Naive thymus-derived CD4-positive, alpha-beta T cell (primary cell): ENCODE results near the gene CAP1. TPM values are rescaled to one million over a fixed set of nuclear protein-coding genes. Genes with fewer than 3 reads are reported as not detected.
"Not testable (repeated sequence)": the region's sequence is repeated elsewhere in the genome, so short reads cannot be mapped to it uniquely, and the experiment has no call there.

ENCODE experiments used
- ATAC-seq: fragments of 150-1000 bp; cut with Tn5 transposase; 2 replicates; pipeline ENCODE4 v1.10.0; 2021; ENCODE audit warnings: mild to moderate bottlenecking, moderate library complexity
- CTCF ChIA-PET: fragments of 350-600 bp; sonication (Branson Sonifier 250); formaldehyde crosslinking; loops from one replicate; lab custom pipeline; 2021; ENCODE audit warnings: antibody characterized with exemption; lab: Charles Lee
- POLR2A ChIA-PET: fragments of 350-600 bp; sonication (Branson Sonifier 250); formaldehyde crosslinking; loops from one replicate; lab custom pipeline; 2021; ENCODE audit warnings: antibody characterized with exemption, inconsistent platforms; lab: Charles Lee
- DNase-seq, 9 donors: peaks; one replicate each; pipeline versions ENCODE4 v3.0.0 to v3.0.0-alpha.2; 2020 to 2022; ENCODE audit warnings: mixed read lengths in 1 of 9
- H3K27ac ChIP-seq: one replicate; pipeline ENCODE4 v1.7.0; 2013; ENCODE audit warnings: mild to moderate bottlenecking, low read depth, low read length, moderate library complexity
- H3K27me3 ChIP-seq, 2 donors: one replicate each; pipeline ENCODE4 v1.7.0; 2013; ENCODE audit warnings: low read length in 2 of 2, mild to moderate bottlenecking in 2 of 2, moderate library complexity in 2 of 2; ENCODE audit not compliant: control insufficient read depth in 2 of 2, insufficient read depth in 2 of 2
- H3K36me3 ChIP-seq, 3 experiments: 1 replicate in 2 of 3; 2 replicates in 1 of 3; pipeline ENCODE4 v1.7.0; 2013; ENCODE audit warnings: low read length in 3 of 3, mild to moderate bottlenecking in 3 of 3, moderate library complexity in 1 of 3; ENCODE audit not compliant: insufficient read depth in 3 of 3, control insufficient read depth in 2 of 3
- H3K4me1 ChIP-seq, 2 donors: one replicate each; pipeline ENCODE4 v1.7.0; 2013; ENCODE audit warnings: low read length in 2 of 2, mild to moderate bottlenecking in 2 of 2, moderate library complexity in 1 of 2; ENCODE audit not compliant: control insufficient read depth in 2 of 2, insufficient read depth in 2 of 2
- H3K4me3 ChIP-seq: 2 replicates; pipeline ENCODE4 v1.7.0; 2013; ENCODE audit warnings: mild to moderate bottlenecking, low read length
- H3K9me3 ChIP-seq, 3 experiments: 1 replicate in 2 of 3; 2 replicates in 1 of 3; pipeline ENCODE4 v1.7.0; 2013; ENCODE audit warnings: low read length in 3 of 3; ENCODE audit not compliant: control insufficient read depth in 2 of 3
- H3K27ac Mint-ChIP-seq, 9 donors: one replicate each; pipeline ENCODE4 v1.8.0; 2020 to 2022; ENCODE audit warnings: mixed read lengths in 9 of 9, mild to moderate bottlenecking in 8 of 9, moderate library complexity in 5 of 9, inconsistent platforms in 2 of 9
- H3K27me3 Mint-ChIP-seq, 5 donors: one replicate each; pipeline ENCODE4 v1.8.0; 2021 to 2022; ENCODE audit warnings: mixed read lengths in 5 of 5, mild to moderate bottlenecking in 1 of 5
- H3K36me3 Mint-ChIP-seq, 5 donors: one replicate each; pipeline ENCODE4 v1.8.0; 2020 to 2022; ENCODE audit warnings: mixed read lengths in 5 of 5, mild to moderate bottlenecking in 3 of 5, inconsistent platforms in 1 of 5
- H3K4me1 Mint-ChIP-seq, 7 donors: one replicate each; pipeline ENCODE4 v1.8.0; 2020 to 2022; ENCODE audit warnings: mixed read lengths in 7 of 7, mild to moderate bottlenecking in 3 of 7, inconsistent platforms in 1 of 7
- H3K4me3 Mint-ChIP-seq, 10 donors: one replicate each; pipeline ENCODE4 v1.8.0; 2020 to 2022; ENCODE audit warnings: mild to moderate bottlenecking in 10 of 10, mixed read lengths in 10 of 10, moderate library complexity in 6 of 10, inconsistent platforms in 2 of 10
- H3K9me3 Mint-ChIP-seq, 11 donors: one replicate each; pipeline ENCODE4 v1.8.0; 2020 to 2022; ENCODE audit warnings: mixed read lengths in 11 of 11, mild to moderate bottlenecking in 4 of 11, inconsistent platforms in 1 of 11, moderate library complexity in 1 of 11
- intact Hi-C, 2 donors: fragments of 100-400 bp; cut with micrococcal nuclease; formaldehyde crosslinking; loops; one replicate each; pipeline ENCODE4 v1.15.1; 2023
- polyA plus RNA-seq, 2 donors: library from polyadenylated mRNA; unstranded; fragments of 300-500 nt; fragmentation: Illumina TruSeq; gene quantifications; one replicate each; pipeline ENCODE4 v1.2.3, GENCODE V29; 2021
- total RNA-seq, 6 experiments: library from RNA in 5 of 6; stranded (reverse) in 5 of 6; gene quantifications; 1 replicate in 5 of 6; 2 replicates in 1 of 6; pipeline ENCODE4 v1.2.3 and lab custom pipeline; 2021 to 2026

Gene CAP1
- total and polyA plus RNA-seq, 7 experiments from 2014 or later = 176 to 683 (median 378) TPM

DNA sequence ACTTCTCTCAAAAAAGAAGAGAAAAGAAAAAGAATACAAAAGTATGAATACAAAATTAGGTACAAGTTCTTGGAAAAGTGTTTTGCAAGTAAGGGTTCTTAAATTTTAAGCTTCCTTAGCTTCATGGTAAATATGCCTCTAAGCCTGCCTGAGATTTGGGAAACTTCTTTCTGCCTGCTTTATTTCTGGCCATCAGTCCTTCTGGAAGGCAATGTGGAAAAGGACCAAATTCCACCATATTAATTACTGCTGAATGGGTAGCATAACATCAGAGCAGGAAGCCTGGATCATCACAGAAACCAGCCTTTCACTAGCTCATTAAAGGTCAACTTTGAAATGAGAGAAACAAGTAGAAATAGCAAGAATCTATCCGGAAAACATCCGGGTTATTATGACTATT, 39.1 kb upstream of the CAP1 start:
- Histone ChIP-seq H3K27ac (no peak overlapping the region), H3K27me3 (no peaks in the 10 kb centered on the region), H3K9me3 (no peaks in the 10 kb centered on the region), H3K4me1 (peaks cover 0 to 5% of the 10 kb centered on the region in 2 donors), H3K4me3 (no peak overlapping the region), H3K36me3 (no peaks in the 10 kb centered on the region)
- no peak overlapping the region for H3K4me3 Mint-ChIP-seq
- peaks cover 0 to 15% (median 0%) of the 10 kb centered on the region in 5 donors for H3K27me3 Mint-ChIP-seq
- no peak overlapping the region for H3K27ac Mint-ChIP-seq
- intact Hi-C loops = no loop called here
- POLR2A ChIA-PET = interaction anchor here (0.6 kb wide), 1 partner anchor 85 kb away, joined by 4 read pairs; no protein-coding TSS in a partner anchor
- CTCF ChIA-PET = interaction anchor here (2.5 kb wide), 1 partner anchor 31 kb away, joined by 9 read pairs; no protein-coding TSS in a partner anchor
- H3K36me3 Mint-ChIP-seq = no peaks in the 10 kb centered on the region
- DNase-seq (no peak), ATAC-seq (no peak)
- H3K4me1 Mint-ChIP-seq = peaks cover 0 to 11% (median 5%) of the 10 kb centered on the region in 7 donors
- H3K9me3 Mint-ChIP-seq = peaks cover 0 to 7% (median 1%) of the 10 kb centered on the region in 11 donors

DNA sequence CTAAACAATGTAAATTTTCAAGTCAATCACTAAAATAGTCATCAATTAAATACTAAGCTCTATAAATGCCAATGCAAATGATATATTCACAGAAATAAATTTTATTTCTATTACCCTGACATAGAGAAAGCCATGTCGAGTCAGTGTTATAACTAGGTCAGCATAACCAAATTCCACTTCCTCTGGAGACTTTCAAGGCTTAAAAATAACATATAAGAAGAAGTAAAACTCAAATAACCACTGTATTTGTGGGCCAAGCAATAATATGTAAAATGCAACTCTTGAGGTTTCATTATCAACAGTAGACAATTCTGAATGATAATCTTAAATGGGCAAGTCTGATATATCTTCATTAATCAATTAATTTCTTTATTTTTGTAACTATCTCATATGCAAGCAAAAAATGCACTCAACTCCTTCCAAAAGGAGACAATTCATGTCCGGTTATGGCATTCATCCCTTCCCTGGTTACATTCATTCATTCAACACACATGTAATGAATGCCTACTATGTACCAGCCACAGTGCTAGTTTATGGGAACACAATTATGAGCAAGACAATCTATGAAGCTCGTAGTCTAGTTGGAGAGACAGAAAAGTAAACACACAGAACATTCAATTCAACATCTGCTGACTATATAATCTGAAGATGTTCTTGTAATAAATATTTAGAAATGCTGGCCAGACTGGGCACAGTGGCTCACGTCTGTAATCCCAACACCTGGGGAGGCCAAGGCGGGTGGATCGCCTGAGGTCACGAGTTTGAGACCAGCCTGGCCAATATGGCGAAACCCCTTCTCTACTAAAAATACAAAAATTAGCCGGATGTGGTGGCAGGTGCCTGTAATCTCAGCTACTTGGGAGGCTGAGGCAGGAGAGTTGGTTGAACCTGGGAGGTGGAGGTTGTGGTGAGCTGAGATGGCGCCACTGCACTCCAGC, 37.1 kb upstream of the CAP1 start:
- no peak overlapping the region for H3K27ac ChIP-seq
- ATAC-seq (no peak), DNase-seq (no peak)
- no peaks in the 10 kb centered on the region for H3K27me3 ChIP-seq
- POLR2A ChIA-PET = no interaction called here
- peaks cover 0 to 16% (median 0%) of the 10 kb centered on the region in 5 donors for H3K27me3 Mint-ChIP-seq
- intact Hi-C loops = no loop called here
- no peaks in the 10 kb centered on the region for H3K36me3 Mint-ChIP-seq
- CTCF ChIA-PET = interaction anchor here (2.5 kb wide), 1 partner anchor 29 kb away, joined by 9 read pairs; no protein-coding TSS in a partner anchor
- H3K4me1 Mint-ChIP-seq = peaks cover 0 to 6% (median 0%) of the 10 kb centered on the region in 7 donors
- no peaks in the 10 kb centered on the region for H3K9me3 ChIP-seq
- no peaks in the 10 kb centered on the region for H3K36me3 ChIP-seq
- H3K4me3 ChIP-seq = no peak overlapping the region
- H3K4me3 Mint-ChIP-seq = no peak overlapping the region
- H3K27ac Mint-ChIP-seq = no peak overlapping the region
- peaks cover 0 to 4% of the 10 kb centered on the region in 2 donors for H3K4me1 ChIP-seq
- H3K9me3 Mint-ChIP-seq = peaks cover 0 to 7% (median 1%) of the 10 kb centered on the region in 11 donors

DNA sequence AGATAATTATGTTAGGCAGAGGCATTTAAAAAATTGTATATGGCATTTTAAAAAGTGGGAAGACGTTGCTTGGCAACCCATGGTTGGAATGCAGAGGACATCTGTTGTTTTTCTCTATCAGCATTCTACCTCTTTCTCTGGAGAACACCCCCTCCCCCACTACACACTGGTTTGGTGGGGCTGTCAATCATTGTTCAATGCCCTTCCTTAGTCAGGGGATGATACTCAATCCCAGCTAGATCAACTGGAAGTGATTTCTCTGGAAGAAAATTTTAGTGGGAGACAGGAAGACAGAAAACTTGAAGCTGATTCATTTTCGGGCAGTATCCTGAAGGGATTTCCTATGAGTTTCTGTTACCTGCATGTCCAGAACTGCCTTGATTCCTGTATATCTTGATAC, 35.7 kb upstream of the CAP1 start:
- H3K36me3 ChIP-seq = no peaks in the 10 kb centered on the region
- Mint-ChIP-seq H3K27ac (no peak overlapping the region), H3K27me3 (peaks cover 0 to 18% (median 0%) of the 10 kb centered on the region in 5 donors), H3K9me3 (peaks cover 0 to 7% (median 1%) of the 10 kb centered on the region in 11 donors), H3K36me3 (peaks cover 0 to 3% (median 0%) of the 10 kb centered on the region in 5 donors), H3K4me1 (peaks cover 0 to 6% (median 0%) of the 10 kb centered on the region in 7 donors), H3K4me3 (no peak overlapping the region)
- intact Hi-C loops = no loop called here
- no peak overlapping the region for H3K4me3 ChIP-seq
- peaks cover 0 to 4% of the 10 kb centered on the region in 2 donors for H3K4me1 ChIP-seq
- no peak for DNase-seq
- H3K27me3 ChIP-seq = no peaks in the 10 kb centered on the region
- no peak overlapping the region for H3K27ac ChIP-seq
- ChIA-PET CTCF (no interaction called here), POLR2A (interaction anchor here (0.6 kb wide), 1 partner anchor 16 kb away, joined by 4 read pairs; no protein-coding TSS in a partner anchor)
- H3K9me3 ChIP-seq = no peaks in the 10 kb centered on the region
- ATAC-seq = no peak

DNA sequence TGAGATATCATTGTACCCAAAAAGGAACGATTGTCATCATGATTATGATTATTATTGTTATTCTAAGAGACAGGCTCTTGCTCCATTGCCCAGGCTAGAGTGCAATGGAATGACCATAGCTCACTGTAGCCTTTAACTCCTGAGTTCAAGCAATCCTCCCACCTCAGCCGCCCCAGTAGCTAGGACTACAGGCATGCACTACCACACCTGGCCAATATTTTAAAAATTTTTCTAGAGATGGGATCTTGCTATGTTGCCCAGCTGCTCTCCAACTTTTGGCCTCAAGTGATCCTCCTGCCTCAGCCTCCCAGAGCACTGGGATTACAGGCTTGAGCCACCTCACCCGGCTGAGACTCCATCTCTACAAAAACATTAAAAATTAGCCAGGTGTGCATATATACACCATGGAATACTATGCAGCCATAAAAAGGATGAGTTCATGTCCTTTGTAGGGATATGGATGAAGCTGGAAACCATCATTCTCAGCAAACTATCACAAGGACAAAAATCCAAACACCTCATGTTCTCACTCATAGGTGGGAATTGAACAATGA, 33.0 kb upstream of the CAP1 start:
- H3K4me1 ChIP-seq, H3K36me3 Mint-ChIP-seq, H3K27me3 ChIP-seq, H3K27ac Mint-ChIP-seq, H3K27ac ChIP-seq, H3K4me3 ChIP-seq, H3K4me3 Mint-ChIP-seq, intact Hi-C loops, ATAC-seq, DNase-seq, POLR2A ChIA-PET, H3K9me3 ChIP-seq, H3K36me3 ChIP-seq, H3K4me1 Mint-ChIP-seq: not testable (repeated sequence)
- CTCF ChIA-PET = interaction anchor here (0.7 kb wide), 1 partner anchor 105 kb away, joined by 3 read pairs; no protein-coding TSS in a partner anchor
- Mint-ChIP-seq H3K9me3 (peaks cover 0 to 11% (median 4%) of the 10 kb centered on the region in 11 donors), H3K27me3 (peaks cover 0 to 18% (median 0%) of the 10 kb centered on the region in 5 donors)

DNA sequence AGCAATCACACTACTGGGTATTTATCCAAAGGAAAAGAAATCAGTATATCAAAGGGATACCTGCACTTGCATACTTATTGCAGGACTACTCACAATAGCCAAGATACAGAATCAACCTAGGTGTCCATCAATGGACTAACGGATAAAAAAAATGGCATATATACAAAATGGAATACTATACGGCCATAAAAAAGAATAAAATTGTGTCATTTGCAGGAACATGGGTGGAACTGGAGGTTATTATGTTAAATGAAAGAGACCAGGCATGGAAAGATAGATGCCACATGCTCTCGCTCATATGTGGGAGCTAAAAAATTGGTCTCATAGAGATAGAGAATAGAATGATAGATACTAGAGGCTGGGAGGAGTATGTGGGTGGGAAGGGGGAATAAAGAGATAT, 29.3 kb upstream of the CAP1 start:
- H3K4me3 ChIP-seq = no peak overlapping the region
- H3K9me3 Mint-ChIP-seq = peaks cover 0 to 9% (median 2%) of the 10 kb centered on the region in 11 donors
- peaks cover 0 to 3% (median 0%) of the 10 kb centered on the region in 5 donors for H3K36me3 Mint-ChIP-seq
- intact Hi-C loops = no loop called here
- H3K4me3 Mint-ChIP-seq = no peak overlapping the region
- H3K4me1 Mint-ChIP-seq = peaks cover 3 to 20% (median 15%) of the 10 kb centered on the region in 7 donors
- H3K27ac Mint-ChIP-seq = no peak overlapping the region
- ChIA-PET POLR2A (no interaction called here), CTCF (no interaction called here)
- DNase-seq (no peak), ATAC-seq (no peak)
- peaks cover 0 to 9% of the 10 kb centered on the region in 2 donors for H3K4me1 ChIP-seq
- no peaks in the 10 kb centered on the region for H3K9me3 ChIP-seq
- H3K36me3 ChIP-seq = no peaks in the 10 kb centered on the region
- H3K27me3 ChIP-seq = no peaks in the 10 kb centered on the region
- H3K27ac ChIP-seq = no peak overlapping the region
- peaks cover 0 to 15% (median 0%) of the 10 kb centered on the region in 5 donors for H3K27me3 Mint-ChIP-seq

DNA sequence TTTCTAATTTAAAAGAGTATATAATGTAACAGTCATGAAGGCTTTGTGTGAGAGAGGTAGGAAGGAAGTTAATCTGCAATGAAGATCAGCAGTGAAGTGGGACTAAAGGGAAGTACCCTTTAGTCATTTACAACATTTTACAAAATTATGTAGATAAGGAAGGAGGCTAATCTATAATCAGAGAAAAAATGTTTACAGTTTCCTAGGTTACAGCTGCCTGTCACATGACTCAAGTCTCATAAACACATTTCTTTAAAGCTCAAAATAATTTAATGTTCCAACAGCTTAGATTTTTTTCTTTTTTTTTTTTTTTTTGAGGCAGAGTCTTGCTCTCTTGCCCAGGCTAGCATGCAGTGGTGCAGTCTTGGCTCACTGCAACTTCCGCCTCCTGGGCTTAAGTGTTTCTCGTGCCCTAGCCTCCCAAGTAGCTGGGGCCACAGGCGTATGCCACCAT, 26.2 kb upstream of the CAP1 start:
- DNase-seq = peak in 5 of 9 donors; percentile 8 to 51 (median 26)
- H3K27me3 ChIP-seq = no peaks in the 10 kb centered on the region
- H3K27me3 Mint-ChIP-seq = peaks cover 0 to 27% (median 0%) of the 10 kb centered on the region in 5 donors
- POLR2A ChIA-PET = no interaction called here
- peaks cover 0 to 5% (median 3%) of the 10 kb centered on the region in 11 donors for H3K9me3 Mint-ChIP-seq
- H3K36me3 Mint-ChIP-seq = peaks cover 0 to 4% (median 0%) of the 10 kb centered on the region in 5 donors
- no peak overlapping the region for H3K27ac ChIP-seq
- peaks cover 0 to 9% of the 10 kb centered on the region in 2 donors for H3K4me1 ChIP-seq
- H3K4me3 Mint-ChIP-seq = no peak overlapping the region
- no peaks in the 10 kb centered on the region for H3K36me3 ChIP-seq
- H3K4me1 Mint-ChIP-seq = peaks cover 3 to 20% (median 15%) of the 10 kb centered on the region in 7 donors
- no peak overlapping the region for H3K4me3 ChIP-seq
- H3K27ac Mint-ChIP-seq = peak overlapping the region in 3 of 9 donors; percentile 16 to 73 (median 56)
- H3K9me3 ChIP-seq = no peaks in the 10 kb centered on the region
- ATAC-seq = peak; percentile 86
- CTCF ChIA-PET = interaction anchor here (0.6 to 1.0 kb wide), 3 partner anchors 17 to 218 kb away, joined by 3 read pairs; no protein-coding TSS in a partner anchor
- intact Hi-C loops = no loop called here
